Ovary (tissue), 9 donors: Measurements from ENCODE around the gene ABHD10. TPM values are rescaled to one million over a fixed set of nuclear protein-coding genes. Genes with fewer than 3 reads are reported as not detected.

Source experiments
- DNase-seq, 5 donors: peaks; one replicate each; pipeline ENCODE4 v3.0.0-alpha.2; 2019 to 2020
- H3K27ac ChIP-seq, 2 donors: fragments of 200-600 bp; one replicate each; pipeline versions ENCODE4 v1.5.1 to v1.8.0; 2019 to 2022
- H3K27me3 ChIP-seq: fragments of 200-600 bp; one replicate; pipeline ENCODE4 v1.8.0; 2022
- H3K36me3 ChIP-seq: fragments of 200-600 bp; sonication (generic); one replicate; pipeline ENCODE4 v1.5.1; 2019
- H3K4me1 ChIP-seq: one replicate; pipeline ENCODE4 v1.8.1; 2013; ENCODE audit warnings: mild to moderate bottlenecking, moderate library complexity; ENCODE audit not compliant: insufficient read depth
- H3K4me3 ChIP-seq: fragments of 200-600 bp; sonication (generic); one replicate; pipeline ENCODE4 v1.5.1; 2017
- H3K9me3 ChIP-seq, 2 donors: fragments of 200-600 bp in 1 of 2; sonication (generic) in 1 of 2; one replicate each; pipeline versions ENCODE4 v1.5.1 to v1.8.1; 2013 to 2019; ENCODE audit warnings: mild to moderate bottlenecking in 1 of 2, moderate library complexity in 1 of 2
- EP300 ChIP-seq: sonication (generic); formaldehyde crosslinking; IDR thresholded peaks from one replicate; pipeline ENCODE4 v1.6.1; 2017; ENCODE audit warnings: antibody characterized with exemption
- POLR2A ChIP-seq: fragments of 450-650 bp; IDR thresholded peaks from one replicate; pipeline ENCODE4 v1.6.1; 2017; ENCODE audit warnings: antibody characterized with exemption, mild to moderate bottlenecking, moderate library complexity
- WGBS, 3 donors: extraction: QIAGEN DNeasy Blood & Tissue Kit in 1 of 3; methylation state at CpG; one replicate each; pipeline versions ENCODE4 v1.1.5 to v1.1.7; 2013 to 2017; 5-methylcytosine and 5-hydroxymethylcytosine counted together
- intact Hi-C, 4 donors: fragments of 100-400 bp; cut with DNase I; formaldehyde crosslinking; loops; one replicate each; pipeline versions ENCODE4 v1.11.0 to v1.15.1; 2022 to 2023
- polyA plus RNA-seq, 2 donors: library from polyadenylated mRNA; stranded (reverse); fragments of 200-250 nt in 1 of 2; fragments of 350-450 nt in 1 of 2; fragmentation: Illumina TruSeq in 1 of 2; extraction: RNeasy Lipid Tissue Mini Kit (QIAGEN cat#74804) in 1 of 2; gene quantifications; one replicate each; pipeline ENCODE4 v1.2.3, GENCODE V29; 2013 to 2014
- total RNA-seq, 7 donors: library from RNA; depleted of rRNA in 2 of 7; stranded (reverse); fragments of >200 nt in 2 of 7; fragmentation: NEBNext Ultra II Directional in 3 of 7; extraction: Animal tissue kit (Norgen Biotek cat#: 25700) in 3 of 7; gene quantifications; one replicate each; pipeline versions ENCODE4 v1.1.0 to v1.2.4, GENCODE V29; 2016 to 2023
- TF ChIP-seq, protein P1 (sequence below), 3 donors: fragments of 450-650 bp in 2 of 3; fragments of 200-600 bp in 1 of 3; IDR thresholded peaks; one replicate each; pipeline versions ENCODE4 v1.5.1 to v1.8.0; 2016 to 2022; ENCODE audit warnings: antibody characterized with exemption in 3 of 3, mild to moderate bottlenecking in 1 of 3
- donor health status: DM: no; HTN: no; CAD: no; lungs with moderate emphysema.
- donor health status: DM: no; HTN: no; CAD: no.
- donor health status: Bipolar disorder and iron deficiency.
- donor health status: DM: yes; HTN: yes; CAD: no.
- donor health status: DM: no; HTN: no; CAD: no.
- donor health status: DM: yes; HTN: yes; CAD: no.

ABHD10 gene
- total and polyA plus RNA-seq, 9 donors: 18.2 to 37.0 (median 27.9) TPM

DNA sequence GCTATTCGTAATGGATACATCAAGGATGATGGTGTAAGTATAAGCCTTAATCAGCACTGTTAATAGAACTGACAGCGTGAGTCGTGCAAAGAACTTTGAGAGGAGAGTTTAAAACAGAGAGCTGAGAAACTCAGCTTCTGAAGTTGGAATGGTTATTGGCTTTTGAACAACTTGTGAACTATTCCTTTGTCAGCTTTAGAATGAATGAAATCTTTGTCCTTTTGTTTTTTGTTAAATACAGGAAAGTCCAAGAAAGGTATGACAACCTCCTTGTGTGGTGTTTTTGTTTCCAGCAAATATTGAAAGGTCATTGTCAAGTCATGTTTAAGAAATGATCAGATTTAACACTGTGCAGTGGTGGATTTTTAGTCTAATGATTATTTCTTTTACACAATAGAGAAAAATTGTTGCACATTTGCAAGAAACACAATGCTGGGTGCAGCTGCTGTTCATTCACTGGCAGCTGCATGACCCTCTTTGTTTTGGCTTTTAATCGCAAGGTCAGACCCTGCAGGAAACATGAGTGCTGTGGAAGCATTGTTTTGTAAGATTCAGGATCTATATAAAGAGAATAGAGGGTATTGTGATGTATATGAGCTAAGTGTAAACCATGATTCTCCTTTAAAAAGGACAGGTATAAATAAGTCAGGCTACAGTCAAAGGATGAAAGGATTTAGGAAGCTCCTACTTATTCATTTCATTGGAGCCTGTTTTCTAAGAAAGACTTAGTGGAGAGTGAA lies 21.7 kb upstream of the ABHD10 start:
- TF ChIP-seq, protein P1, sequence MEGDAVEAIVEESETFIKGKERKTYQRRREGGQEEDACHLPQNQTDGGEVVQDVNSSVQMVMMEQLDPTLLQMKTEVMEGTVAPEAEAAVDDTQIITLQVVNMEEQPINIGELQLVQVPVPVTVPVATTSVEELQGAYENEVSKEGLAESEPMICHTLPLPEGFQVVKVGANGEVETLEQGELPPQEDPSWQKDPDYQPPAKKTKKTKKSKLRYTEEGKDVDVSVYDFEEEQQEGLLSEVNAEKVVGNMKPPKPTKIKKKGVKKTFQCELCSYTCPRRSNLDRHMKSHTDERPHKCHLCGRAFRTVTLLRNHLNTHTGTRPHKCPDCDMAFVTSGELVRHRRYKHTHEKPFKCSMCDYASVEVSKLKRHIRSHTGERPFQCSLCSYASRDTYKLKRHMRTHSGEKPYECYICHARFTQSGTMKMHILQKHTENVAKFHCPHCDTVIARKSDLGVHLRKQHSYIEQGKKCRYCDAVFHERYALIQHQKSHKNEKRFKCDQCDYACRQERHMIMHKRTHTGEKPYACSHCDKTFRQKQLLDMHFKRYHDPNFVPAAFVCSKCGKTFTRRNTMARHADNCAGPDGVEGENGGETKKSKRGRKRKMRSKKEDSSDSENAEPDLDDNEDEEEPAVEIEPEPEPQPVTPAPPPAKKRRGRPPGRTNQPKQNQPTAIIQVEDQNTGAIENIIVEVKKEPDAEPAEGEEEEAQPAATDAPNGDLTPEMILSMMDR (IDR thresholded peaks at IDR 0.05): no peak
- TF ChIP-seq POLR2A: no peak
- Histone ChIP-seq H3K27ac (no peak overlapping the region), H3K9me3 (no peaks in the 10 kb centered on the region), H3K4me3 (no peak overlapping the region), H3K27me3 (no peaks in the 10 kb centered on the region), H3K4me1 (peaks cover 1% of the 10 kb centered on the region), H3K36me3 (no peaks in the 10 kb centered on the region)
- intact Hi-C loops: no loop called here
- DNase-seq: no peak
- 45 to 64% (median 52%) methylated on average over 4 of the region's 4 CpGs for WGBS, 3 donors

DNA sequence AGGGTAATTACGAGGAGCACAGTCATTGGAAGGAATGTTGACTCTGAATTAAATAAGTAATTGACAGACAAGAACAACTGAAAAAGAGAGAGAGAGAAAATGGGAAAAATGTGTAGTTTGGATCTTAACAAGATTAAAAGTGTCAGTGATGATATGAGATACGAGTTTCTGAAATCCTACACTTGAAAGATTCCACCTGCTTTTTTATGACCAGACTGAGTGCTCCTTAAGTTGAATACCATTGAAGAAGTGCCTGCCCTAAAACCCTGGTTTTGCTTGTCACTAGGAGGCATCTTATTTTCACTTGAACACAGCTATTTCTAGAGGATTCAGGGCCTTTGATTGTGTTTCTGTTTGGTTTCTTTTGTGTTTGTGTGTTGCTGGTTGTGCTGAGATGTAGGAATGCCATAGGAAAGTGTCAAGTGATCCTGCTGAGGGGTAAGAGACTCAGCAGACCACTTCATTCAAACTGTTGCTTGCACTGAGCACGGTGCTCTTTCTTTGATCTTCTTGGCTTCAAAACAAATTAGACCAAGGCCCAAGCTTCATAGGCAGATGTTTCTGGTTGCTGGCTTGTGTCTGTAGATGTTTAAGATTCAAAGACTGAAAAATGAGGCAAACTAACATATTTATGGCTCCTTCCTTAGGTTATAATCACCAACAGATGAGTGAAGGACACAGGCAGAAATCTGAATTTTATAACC lies 17.2 kb upstream of the ABHD10 start:
- 67 to 77% (median 72%) methylated on average over 3 of the region's 3 CpGs for WGBS, 3 donors
- DNase-seq: no peak
- TF ChIP-seq, protein P1 (IDR thresholded peaks at IDR 0.05): no peak
- TF ChIP-seq EP300: no peak
- TF ChIP-seq POLR2A: no peak
- Histone ChIP-seq H3K4me3 (no peak overlapping the region), H3K4me1 (peaks cover 1% of the 10 kb centered on the region), H3K9me3 (no peaks in the 10 kb centered on the region), H3K27me3 (no peaks in the 10 kb centered on the region), H3K27ac (no peak overlapping the region), H3K36me3 (no peaks in the 10 kb centered on the region)
- intact Hi-C loops: loop anchor here in 2 of 4 donors (10.0 kb wide), 2 partner anchors 97 to 107 kb away; partner anchors contain the start of gene PHLDB2 (in 1 of the 2)

DNA sequence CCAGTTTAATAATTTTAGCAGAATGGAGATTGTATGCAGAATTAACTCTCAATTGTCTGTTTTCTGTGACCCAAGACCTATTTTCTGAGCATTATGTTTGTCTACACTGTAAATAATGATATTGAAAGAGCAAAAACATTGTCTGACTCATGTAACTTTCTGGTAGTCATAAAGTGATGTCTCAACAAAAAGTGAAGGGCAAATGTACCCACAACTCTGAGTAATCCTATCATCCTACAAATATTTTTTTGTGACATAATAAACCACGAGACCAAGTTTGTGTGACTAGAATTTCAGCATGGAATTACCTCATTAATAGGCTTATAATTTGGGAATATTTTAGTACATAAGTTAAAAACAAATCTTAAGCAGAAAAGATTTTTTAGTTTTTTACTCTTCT lies 15.4 kb upstream of the ABHD10 start:
- Histone ChIP-seq H3K27me3 (no peaks in the 10 kb centered on the region), H3K27ac (no peak overlapping the region), H3K4me3 (no peak overlapping the region), H3K9me3 (no peaks in the 10 kb centered on the region), H3K36me3 (no peaks in the 10 kb centered on the region), H3K4me1 (peaks cover 2% of the 10 kb centered on the region)
- WGBS, 3 donors: 43 to 68% (median 51%) methylated on average over 1 of the region's 1 CpG
- intact Hi-C loops: loop anchor here in 2 of 4 donors (10.0 kb wide), 2 partner anchors 99 to 109 kb away; partner anchors contain the start of gene PHLDB2 (in 1 of the 2)
- no peak for DNase-seq
- no peak for TF ChIP-seq POLR2A
- TF ChIP-seq EP300: no peak
- TF ChIP-seq, protein P1 (IDR thresholded peaks at IDR 0.05): no peak

DNA sequence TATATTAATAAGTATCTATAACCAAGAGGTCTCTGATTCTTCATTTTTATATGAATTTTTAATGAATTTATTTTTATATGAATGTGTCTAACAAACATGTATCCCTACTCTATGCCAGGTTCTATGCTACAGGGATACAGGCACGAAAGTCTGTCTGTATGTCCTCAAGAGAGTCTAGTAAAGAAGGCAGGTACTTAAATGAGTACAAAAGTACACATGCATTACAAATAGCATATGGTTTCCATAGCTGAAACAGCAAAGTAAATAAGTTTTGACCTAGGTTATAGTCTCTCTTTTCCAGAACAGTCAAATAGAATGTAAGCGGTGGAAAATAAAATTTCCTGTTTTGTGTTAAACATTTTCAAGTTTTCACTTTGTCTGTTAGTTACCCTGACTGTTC lies 13.3 kb upstream of the ABHD10 start:
- Histone ChIP-seq H3K4me3 (no peak overlapping the region), H3K27ac (no peak overlapping the region), H3K4me1 (peaks cover 2% of the 10 kb centered on the region), H3K36me3 (no peaks in the 10 kb centered on the region), H3K9me3 (no peaks in the 10 kb centered on the region), H3K27me3 (no peaks in the 10 kb centered on the region)
- intact Hi-C loops: loop anchor here (5.0 to 10.0 kb wide), 4 partner anchors 101 to 248 kb away; partner anchors contain the start of gene PHLDB2 (in 1 of the 4)
- no peak for DNase-seq
- TF ChIP-seq, protein P1 (IDR thresholded peaks at IDR 0.05): no peak
- TF ChIP-seq EP300 (no peak), POLR2A (no peak)
- 92 to 98% (median 94%) methylated on average over 2 of the region's 2 CpGs for WGBS, 3 donors
